ENCODE measurements around the gene NAA20. TPM values are rescaled to one million over a fixed set of nuclear protein-coding genes. Genes with fewer than 3 reads are reported as not detected.
A peak's percentile ranks its signal among the peaks of the same experiment; 100 is the strongest.

The NAA20 gene
- total and polyA plus RNA-seq, 2 of the 4 experiments (the other 2 are of a cell fraction) = 35.7 to 58.8 TPM

GRCh38 chr20:19969106-19969505, 48.1 kb upstream of the NAA20 start:
- Histone ChIP-seq H3K36me3 (ENCODE audit: control insufficient read depth, insufficient read depth, low read length) (peaks cover 32% of the 10 kb centered on the region), H2BK15ac (ENCODE audit: low read depth, low read length) (0 out of 3 replicates have a peak overlapping the region, but pooled peaks have one; percentile 17), H3K4ac (ENCODE audit: low read depth, low read length) (no peak overlapping the region), H3K79me1 (ENCODE audit: low read depth in 1 of 2, low read length in 2 of 2) (peaks cover 24 to 80% of the 10 kb centered on the region in 2 experiments), H3K4me1 (ENCODE audit: control insufficient read depth, insufficient read depth, low read length) (peaks cover 23% of the 10 kb centered on the region), H3K9me1 (ENCODE audit: insufficient read depth, low read length) (peaks cover 33% of the 10 kb centered on the region), H4K20me1 (ENCODE audit: insufficient read depth, low read length) (peaks cover 11% of the 10 kb centered on the region), H2AK9ac (replicated peaks; ENCODE audit: low read depth, low read length, poor library complexity) (no peak overlapping the region), H3K23ac (ENCODE audit: low read depth, low read length) (no peak overlapping the region), H2BK120ac (ENCODE audit: low read depth, low read length) (no peak overlapping the region), H3K27ac (ENCODE audit: insufficient read depth, low read length) (no peak overlapping the region), H3K9me3 (ENCODE audit: control insufficient read depth, insufficient read depth, low read length) (no peaks in the 10 kb centered on the region), H3K56ac (ENCODE audit: extremely low read depth, insufficient read depth, low read length) (no peak overlapping the region), H3K27me3 (ENCODE audit: control insufficient read depth, insufficient read depth, low read length) (no peaks in the 10 kb centered on the region), H3K4me3 (ENCODE audit: insufficient read depth, low read depth, low read length) (no peak overlapping the region), H4K5ac (ENCODE audit: low read depth, low read length) (no peak overlapping the region), H4K8ac (ENCODE audit: low read depth in 2 of 2, low read length in 2 of 2) (no peak overlapping the region), H2BK5ac (ENCODE audit: low read depth, low read length, poor library complexity, severe bottlenecking) (no peak overlapping the region), H3K4me2 (ENCODE audit: low read depth, low read length) (no peak overlapping the region), H2AFZ (replicated peaks; ENCODE audit: low read length, poor library complexity) (no peak overlapping the region), H3K18ac (ENCODE audit: low read depth, low read length) (no peak overlapping the region), H2AK5ac (ENCODE audit: low read depth, low read length) (0 out of 2 replicates have a peak overlapping the region, but pooled peaks have one; percentile 5), H2BK20ac (ENCODE audit: low read depth, low read length) (no peak overlapping the region), H4K91ac (ENCODE audit: insufficient read depth, low read depth, low read length) (no peak overlapping the region), H3K9ac (ENCODE audit: low read depth, low read length) (no peak overlapping the region), H3K14ac (replicated peaks; ENCODE audit: low read depth, low read length) (no peak overlapping the region)
- TF ChIP-seq RCOR1 (IDR thresholded peaks at IDR 0.05; ENCODE audit: insufficient replicate concordance, low read length) (no peak), SMC3 (IDR thresholded peaks at IDR 0.05; ENCODE audit: low read depth, low read length) (no peak), RFX5 (IDR thresholded peaks at IDR 0.05; ENCODE audit: low read depth, low read length) (no peak), RAD21 (IDR thresholded peaks at IDR 0.05; ENCODE audit: low read length) (no peak), ELK1 (IDR thresholded peaks at IDR 0.05; ENCODE audit: borderline replicate concordance, low read depth, low read length) (no peak), BHLHE40 (IDR thresholded peaks at IDR 0.05; ENCODE audit: low read depth, low read length) (no peak), FOS (IDR thresholded peaks at IDR 0.05; ENCODE audit: low read depth, low read length) (no peak), POLR2A (IDR thresholded peaks at IDR 0.05; ENCODE audit: low read depth, low read length) (no peak), MAFK (IDR thresholded peaks at IDR 0.05; ENCODE audit: low read depth, low read length) (no peak), CEBPB (IDR thresholded peaks at IDR 0.05; ENCODE audit: low read depth, low read length) (no peak), CTCF (conservative IDR thresholded peaks at IDR 0.05; ENCODE audit: low read depth, low read length) (no peak), USF2 (IDR thresholded peaks at IDR 0.05; ENCODE audit: low read depth, low read length) (no peak), CHD1 (IDR thresholded peaks at IDR 0.05; ENCODE audit: low read depth, low read length) (no peak), MXI1 (IDR thresholded peaks at IDR 0.05; ENCODE audit: borderline replicate concordance, low read depth, low read length) (no peak), MAZ (IDR thresholded peaks at IDR 0.05; ENCODE audit: borderline replicate concordance, low read depth, low read length) (no peak)
- intact Hi-C loops (cut with micrococcal nuclease) (no loop called here), dilution Hi-C loops (cut with HindIII; ENCODE audit: low sequenced_read_pairs, unreplicated experiment) (no loop called here), in situ Hi-C loops (cut with MboI; ENCODE audit: low sequenced_read_pairs) (no loop called here)
- CTCF ChIA-PET = no interaction called here
- no peak for ATAC-seq (ENCODE audit: low read depth)
- POLR2A ChIA-PET (ENCODE audit: unreplicated experiment) = no interaction called here
- 100% methylated on average over 2 of the region's 5 CpGs; no CpG with 5 or more reads in 1 of the 2 experiments for WGBS, 2 experiments (ENCODE audit: extremely low coverage in 2 of 2, insufficient read length in 1 of 2)
- BruUV-seq (replicated peaks) = no TSS peak
- DNase-seq = no peak
